ENCODE measurements around the gene TLR9.
A peak's percentile ranks its signal among the peaks of the same experiment; 100 is the strongest.

TLR9 gene

GRCh38 chr3:52231502-52232278, 6.2 kb upstream of the TLR9 start:
- DNase-seq (ENCODE audit: low spot score): peak; percentile 78

- DNase-seq (ENCODE audit: low spot score): no peak
Measured at GRCh38 chr3:52230889-52231499, 5.5 kb upstream of the TLR9 start.

- DNase-seq (ENCODE audit: low spot score): no peak
Measured at GRCh38 chr3:52230461-52230860, 5.0 kb upstream of the TLR9 start.

GRCh38 chr3:52229656-52230055, 4.2 kb upstream of the TLR9 start:
- DNase-seq (ENCODE audit: low spot score): no peak

GRCh38 chr3:52228751-52229291, 3.4 kb upstream of the TLR9 start:
- DNase-seq (ENCODE audit: low spot score): no peak

GRCh38 chr3:52228266-52228665, 2.8 kb upstream of the TLR9 start:
- DNase-seq (ENCODE audit: low spot score): no peak

GRCh38 chr3:52227766-52228165, 2.3 kb upstream of the TLR9 start:
- DNase-seq (ENCODE audit: low spot score): no peak

GRCh38 chr3:52227117-52227516, 1.7 kb upstream of the TLR9 start:
- no peak for DNase-seq (ENCODE audit: low spot score)

GRCh38 chr3:52226229-52226817, 878 bp upstream of the TLR9 start:
- DNase-seq (ENCODE audit: low spot score): no peak

GRCh38 chr3:52223449-52224408, 1.7 kb downstream of the TLR9 start:
- no peak for DNase-seq (ENCODE audit: low spot score)

- no peak for DNase-seq (ENCODE audit: low spot score)
Measured at GRCh38 chr3:52222319-52223221, 2.9 kb downstream of the TLR9 start.

- no peak for DNase-seq (ENCODE audit: low spot score)
Measured at GRCh38 chr3:52221563-52222318, 3.7 kb downstream of the TLR9 start.

GRCh38 chr3:52221141-52221562, 4.3 kb downstream of the TLR9 start:
- DNase-seq (ENCODE audit: low spot score): no peak

- DNase-seq (ENCODE audit: low spot score): peak; percentile 84
Measured at GRCh38 chr3:52220380-52221026, 4.9 kb downstream of the TLR9 start.

GRCh38 chr3:52218937-52219650, 6.4 kb downstream of the TLR9 start:
- DNase-seq (ENCODE audit: low spot score): no peak

GRCh38 chr3:52218454-52218853, 7.0 kb downstream of the TLR9 start:
- DNase-seq (ENCODE audit: low spot score): no peak

GRCh38 chr3:52218026-52218425, 7.4 kb downstream of the TLR9 start:
- no peak for DNase-seq (ENCODE audit: low spot score)

- DNase-seq (ENCODE audit: low spot score): no peak
Measured at GRCh38 chr3:52217409-52217805, 8.0 kb downstream of the TLR9 start.

Measured in germinal center (tissue), 1 donor.